IMR-90 (cell line): ENCODE data around the gene TMEM52. TPM values are rescaled to one million over a fixed set of nuclear protein-coding genes. Genes with fewer than 3 reads are reported as not detected.

Experiments
- ATAC-seq: fragments of 200-7000 bp; cut with Tn5 transposase; 2 replicates; pipeline ENCODE4 v1.9.1; 2020; ENCODE audit warnings: low read depth, mild to moderate bottlenecking, moderate library complexity
- BruUV-seq: library from RNA; stranded (reverse); fragments of 400-500 nt; replicated peaks from 2 replicates; lab custom pipeline; 2021; lab: Mats Ljungman, UMichigan
- CTCF ChIA-PET: fragments of 300-600 bp; formaldehyde crosslinking; extraction: SDS; loops from one replicate; lab custom pipeline; 2021; ENCODE audit warnings: antibody characterized with exemption; lab: Yijun Ruan, JAX
- POLR2A ChIA-PET: fragments of 300-600 bp; sonication (Branson Sonifier 250); formaldehyde crosslinking; loops from one replicate; lab custom pipeline; 2022; ENCODE audit warnings: antibody characterized with exemption; ENCODE audit not compliant: unreplicated experiment; lab: Charles Lee
- DNase-seq: peaks from one replicate; pipeline ENCODE4 v3.0.0; 2013
- H2AFZ ChIP-seq: replicated peaks from 2 replicates; pipeline ENCODE3; 2013; ENCODE audit warnings: low read length, mild to moderate bottlenecking; ENCODE audit not compliant: poor library complexity
- H2AK5ac ChIP-seq: 2 replicates; pipeline ENCODE4 v1.6.1; 2013; ENCODE audit warnings: low read depth, low read length, inconsistent platforms
- H2AK9ac ChIP-seq: replicated peaks from 2 replicates; pipeline ENCODE3; 2013; ENCODE audit warnings: mild to moderate bottlenecking, low read depth, low read length, moderate library complexity; ENCODE audit not compliant: poor library complexity
- H2BK120ac ChIP-seq: 2 replicates; pipeline ENCODE4 v1.6.1; 2013; ENCODE audit warnings: low read depth, low read length, inconsistent platforms
- H2BK15ac ChIP-seq: 3 replicates; pipeline ENCODE4 v1.6.1; 2013; ENCODE audit warnings: low read depth, low read length, inconsistent platforms
- H2BK20ac ChIP-seq: 2 replicates; pipeline ENCODE4 v1.6.1; 2013; ENCODE audit warnings: low read depth, mild to moderate bottlenecking, inconsistent platforms, low read length, moderate library complexity
- H2BK5ac ChIP-seq: 2 replicates; pipeline ENCODE4 v1.6.1; 2013; ENCODE audit warnings: mild to moderate bottlenecking, low read depth, low read length, inconsistent platforms; ENCODE audit not compliant: poor library complexity, severe bottlenecking
- H3K14ac ChIP-seq: replicated peaks from 2 replicates; pipeline ENCODE4 v1.6.1; 2013; ENCODE audit warnings: low read depth, low read length, inconsistent platforms
- H3K18ac ChIP-seq: 2 replicates; pipeline ENCODE4 v1.6.1; 2013; ENCODE audit warnings: low read depth, low read length, control low read depth
- H3K23ac ChIP-seq: 2 replicates; pipeline ENCODE4 v1.6.1; 2013; ENCODE audit warnings: low read depth, low read length, inconsistent platforms
- H3K27ac ChIP-seq: 2 replicates; pipeline ENCODE4 v1.5.1; 2013; ENCODE audit warnings: mild to moderate bottlenecking, control low read depth, low read length; ENCODE audit not compliant: insufficient read depth
- H3K27me3 ChIP-seq: 2 replicates; pipeline ENCODE4 v1.6.1; 2013; ENCODE audit warnings: low read length; ENCODE audit not compliant: control insufficient read depth, insufficient read depth
- H3K36me3 ChIP-seq: 2 replicates; pipeline ENCODE4 v1.6.1; 2013; ENCODE audit warnings: low read length, mixed read lengths; ENCODE audit not compliant: control insufficient read depth, insufficient read depth
- H3K4ac ChIP-seq: 2 replicates; pipeline ENCODE4 v1.6.1; 2013; ENCODE audit warnings: low read depth, low read length, inconsistent platforms
- H3K4me1 ChIP-seq: 2 replicates; pipeline ENCODE4 v1.6.1; 2013; ENCODE audit warnings: low read length, mixed read lengths; ENCODE audit not compliant: control insufficient read depth, insufficient read depth
- H3K4me2 ChIP-seq: 2 replicates; pipeline ENCODE4 v1.6.1; 2013; ENCODE audit warnings: low read depth, mild to moderate bottlenecking, control low read depth, low read length, moderate library complexity
- H3K4me3 ChIP-seq: 2 replicates; pipeline ENCODE4 v1.5.1; 2013; ENCODE audit warnings: low read depth, mild to moderate bottlenecking, control low read depth, low read length, moderate library complexity; ENCODE audit not compliant: insufficient read depth
- H3K56ac ChIP-seq: 2 replicates; pipeline ENCODE4 v1.6.1; 2013; ENCODE audit warnings: low read length, inconsistent platforms; ENCODE audit not compliant: insufficient read depth; ENCODE audit errors: extremely low read depth
- H3K79me1 ChIP-seq, 2 experiments: 2 replicates each; pipeline ENCODE4 v1.6.1; 2013; ENCODE audit warnings: low read length in 2 of 2, inconsistent platforms in 1 of 2, low read depth in 1 of 2
- H3K9ac ChIP-seq: 2 replicates; pipeline ENCODE4 v1.6.1; 2013; ENCODE audit warnings: low read depth, low read length, control low read depth
- H3K9me1 ChIP-seq: 2 replicates; pipeline ENCODE4 v1.6.1; 2013; ENCODE audit warnings: low read length, inconsistent platforms; ENCODE audit not compliant: insufficient read depth
- H3K9me3 ChIP-seq: 2 replicates; pipeline ENCODE4 v1.6.1; 2013; ENCODE audit warnings: low read length; ENCODE audit not compliant: control insufficient read depth, insufficient read depth
- H4K20me1 ChIP-seq: 2 replicates; pipeline ENCODE4 v1.6.1; 2013; ENCODE audit warnings: low read length, inconsistent platforms; ENCODE audit not compliant: insufficient read depth
- H4K5ac ChIP-seq: 2 replicates; pipeline ENCODE4 v1.6.1; 2013; ENCODE audit warnings: mild to moderate bottlenecking, low read depth, low read length, control low read depth
- H4K8ac ChIP-seq, 2 experiments: 2 replicates each; pipeline ENCODE4 v1.6.1; 2013; ENCODE audit warnings: low read depth in 2 of 2, low read length in 2 of 2, control low read depth in 1 of 2, inconsistent platforms in 1 of 2
- H4K91ac ChIP-seq: 2 replicates; pipeline ENCODE4 v1.6.1; 2013; ENCODE audit warnings: low read depth, low read length, inconsistent platforms; ENCODE audit not compliant: insufficient read depth
- MAZ ChIP-seq: IDR thresholded peaks from 2 replicates; pipeline ENCODE4 v1.6.1; 2012; ENCODE audit warnings: low read depth, mild to moderate bottlenecking, low read length, improper control_type of control experiment, moderate library complexity, borderline replicate concordance
- RAD21 ChIP-seq: IDR thresholded peaks from 2 replicates; pipeline ENCODE4 v1.6.1; 2012; ENCODE audit warnings: low read length, improper control_type of control experiment
- WGBS, 2 experiments: methylation state at CpG; one replicate each; pipeline versions ENCODE4 v1.1.5 to v1.1.7; 2013; ENCODE audit warnings: missing lambda C conversion rate in 2 of 2; ENCODE audit not compliant: insufficient read length in 1 of 2; ENCODE audit errors: extremely low coverage in 2 of 2; 5-methylcytosine and 5-hydroxymethylcytosine counted together
- dilution Hi-C: fragments of 300-500 bp; cut with HindIII; formaldehyde crosslinking; loops from one replicate; pipeline ENCODE4 v1.14.3; 2018; ENCODE audit warnings: low sequenced_read_pairs; ENCODE audit not compliant: unreplicated experiment
- in situ Hi-C: fragments of 300-500 bp; cut with MboI; formaldehyde crosslinking; loops from 3 replicates; pipeline ENCODE4 v1.14.3; 2019; ENCODE audit warnings: low sequenced_read_pairs, inconsistent platforms, mixed read lengths
- intact Hi-C: fragments of 100-400 bp; cut with micrococcal nuclease; formaldehyde crosslinking; loops from 2 replicates; pipeline ENCODE4 v1.10.0; 2022
- polyA plus RNA-seq, 3 experiments: library from polyadenylated mRNA; depleted of rRNA; stranded (reverse); fragments of >200 nt; gene quantifications; 2 replicates each; pipeline ENCODE4 v1.2.3, GENCODE V29; 2012; ENCODE audit warnings: low replicate concordance in 1 of 3
- total RNA-seq: library from RNA; depleted of rRNA; stranded (reverse); fragments of >200 nt; gene quantifications from 2 replicates; pipeline ENCODE4 v1.2.3, GENCODE V29; 2012
- TF ChIP-seq, protein P1 (sequence below): conservative IDR thresholded peaks from 2 replicates; pipeline ENCODE4 v1.5.1; 2012; ENCODE audit warnings: mild to moderate bottlenecking, low read depth, low read length, improper control_type of control experiment

TMEM52 gene
- total and polyA plus RNA-seq, 2 of the 4 experiments (the other 2 are of a cell fraction): 0.54 to 1.3 TPM

DNA sequence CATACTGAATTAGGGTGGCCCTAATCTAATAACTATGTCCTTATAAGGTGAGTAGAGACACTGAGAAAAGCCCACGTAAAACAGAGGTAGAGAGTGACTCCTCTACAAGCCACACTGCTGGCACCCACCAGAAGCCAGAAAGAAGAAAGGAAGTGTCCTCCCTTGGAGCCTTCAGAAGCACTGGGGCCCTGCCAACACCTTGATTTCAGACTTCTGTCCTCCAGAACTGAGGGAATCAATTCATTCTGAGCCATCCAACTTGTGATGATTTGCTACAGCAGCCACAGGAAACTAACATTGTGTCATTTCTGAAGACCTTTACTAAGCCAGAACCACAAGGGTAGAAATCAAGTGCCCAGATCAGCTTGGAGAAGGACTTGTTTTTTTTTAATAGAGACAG is 43.1 kb downstream of the TMEM52 start:
- H3K23ac ChIP-seq: no peak overlapping the region
- dilution Hi-C loops (no loop called here), intact Hi-C loops (no loop called here), in situ Hi-C loops (no loop called here)
- no peak overlapping the region for H3K4me3 ChIP-seq
- H3K56ac ChIP-seq: no peak overlapping the region
- no peak overlapping the region for H2AK9ac ChIP-seq
- peaks cover 32% of the 10 kb centered on the region for H3K36me3 ChIP-seq
- H3K4me1 ChIP-seq: peaks cover 21% of the 10 kb centered on the region
- no peak overlapping the region for H4K5ac ChIP-seq
- no peak overlapping the region for H2BK5ac ChIP-seq
- H4K20me1 ChIP-seq: peaks cover 100% of the 10 kb centered on the region
- no peak overlapping the region for H4K8ac ChIP-seq
- ChIA-PET POLR2A (no interaction called here), CTCF (no interaction called here)
- WGBS, 2 experiments: no CpG with 5 or more reads among the region's 1 CpG
- BruUV-seq: no TSS peak
- DNase-seq (no peak), ATAC-seq (no peak)
- no peaks in the 10 kb centered on the region for H3K27me3 ChIP-seq
- no peak overlapping the region for H3K4ac ChIP-seq
- H3K18ac ChIP-seq: no peak overlapping the region
- no peak overlapping the region for H2AFZ ChIP-seq
- no peak overlapping the region for H2BK15ac ChIP-seq
- H2BK120ac ChIP-seq: no peak overlapping the region
- H3K27ac ChIP-seq: no peak overlapping the region
- TF ChIP-seq MAZ: no peak
- TF ChIP-seq, protein P1, sequence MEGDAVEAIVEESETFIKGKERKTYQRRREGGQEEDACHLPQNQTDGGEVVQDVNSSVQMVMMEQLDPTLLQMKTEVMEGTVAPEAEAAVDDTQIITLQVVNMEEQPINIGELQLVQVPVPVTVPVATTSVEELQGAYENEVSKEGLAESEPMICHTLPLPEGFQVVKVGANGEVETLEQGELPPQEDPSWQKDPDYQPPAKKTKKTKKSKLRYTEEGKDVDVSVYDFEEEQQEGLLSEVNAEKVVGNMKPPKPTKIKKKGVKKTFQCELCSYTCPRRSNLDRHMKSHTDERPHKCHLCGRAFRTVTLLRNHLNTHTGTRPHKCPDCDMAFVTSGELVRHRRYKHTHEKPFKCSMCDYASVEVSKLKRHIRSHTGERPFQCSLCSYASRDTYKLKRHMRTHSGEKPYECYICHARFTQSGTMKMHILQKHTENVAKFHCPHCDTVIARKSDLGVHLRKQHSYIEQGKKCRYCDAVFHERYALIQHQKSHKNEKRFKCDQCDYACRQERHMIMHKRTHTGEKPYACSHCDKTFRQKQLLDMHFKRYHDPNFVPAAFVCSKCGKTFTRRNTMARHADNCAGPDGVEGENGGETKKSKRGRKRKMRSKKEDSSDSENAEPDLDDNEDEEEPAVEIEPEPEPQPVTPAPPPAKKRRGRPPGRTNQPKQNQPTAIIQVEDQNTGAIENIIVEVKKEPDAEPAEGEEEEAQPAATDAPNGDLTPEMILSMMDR: no peak
- no peak for TF ChIP-seq RAD21
- H3K9ac ChIP-seq: no peak overlapping the region
- H2AK5ac ChIP-seq: no peak overlapping the region
- no peak overlapping the region for H4K91ac ChIP-seq
- peaks cover 0 to 70% of the 10 kb centered on the region in 2 experiments; a peak in 2 of 4 replicates for H3K79me1 ChIP-seq
- H2BK20ac ChIP-seq: no peak overlapping the region
- no peak overlapping the region for H3K14ac ChIP-seq
- H3K4me2 ChIP-seq: no peak overlapping the region
- H3K9me3 ChIP-seq: no peaks in the 10 kb centered on the region
- peaks cover 64% of the 10 kb centered on the region for H3K9me1 ChIP-seq
